Measurements from ENCODE around the gene GTPBP1.

DNA sequence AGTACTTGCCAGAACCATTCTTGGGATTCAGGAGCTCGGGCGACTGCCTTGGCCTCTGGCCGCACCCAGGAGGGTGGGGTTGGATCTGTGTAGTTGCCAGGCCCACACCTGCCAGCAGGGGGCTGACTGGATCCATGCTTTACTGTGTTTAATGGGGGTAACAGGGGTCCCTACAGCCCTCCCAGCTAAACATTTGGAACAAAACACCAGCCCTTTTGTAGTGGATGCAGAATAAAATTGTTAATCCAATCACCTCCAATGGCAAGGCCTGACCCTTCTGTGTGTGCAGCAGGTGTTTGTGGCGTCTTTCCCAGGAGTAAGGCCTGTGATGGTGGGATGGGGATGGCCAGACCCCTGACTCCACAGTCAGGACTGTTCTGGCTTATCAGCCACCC, 27.6 kb downstream of the GTPBP1 start:
- TF ChIP-seq JUN (CRISPR knock-in tag; IDR thresholded peaks at IDR 0.05) = no peak
- TF ChIP-seq ZNF232 (CRISPR knock-in tag; IDR thresholded peaks at IDR 0.05; ENCODE audit: borderline replicate concordance) = no peak
- TF ChIP-seq TCF12 (IDR thresholded peaks at IDR 0.05) = no peak
- no peak for TF ChIP-seq TCF12 (CRISPR knock-in tag; IDR thresholded peaks at IDR 0.05)
- TF ChIP-seq MYC (CRISPR knock-in tag; IDR thresholded peaks at IDR 0.05; ENCODE audit: borderline replicate concordance) = no peak
- no peak for TF ChIP-seq MEIS2 (CRISPR knock-in tag; IDR thresholded peaks at IDR 0.05)
- no peak for TF ChIP-seq ZNF274 (CRISPR knock-in tag; IDR thresholded peaks at IDR 0.05)
- TF ChIP-seq ZNF44 (CRISPR knock-in tag; IDR thresholded peaks at IDR 0.05) = no peak
